Stimulated activated CD8-positive, alpha-beta memory T cell treated with anti-CD3 and anti-CD28 coated beads, Interleukin-15, amount 100 ng/mL, for 4 hours (primary cell): ENCODE results near the gene GPR137B.
"Not testable (repeated sequence)": the region's sequence is repeated elsewhere in the genome, so short reads cannot be mapped to it uniquely, and the experiment has no call there.

Source experiments
- DNase-seq, 2 donors: peaks; one replicate each; pipeline ENCODE4 v3.0.0-alpha.2; 2020; ENCODE audit warnings: low read depth in 2 of 2

GPR137B gene

DNA sequence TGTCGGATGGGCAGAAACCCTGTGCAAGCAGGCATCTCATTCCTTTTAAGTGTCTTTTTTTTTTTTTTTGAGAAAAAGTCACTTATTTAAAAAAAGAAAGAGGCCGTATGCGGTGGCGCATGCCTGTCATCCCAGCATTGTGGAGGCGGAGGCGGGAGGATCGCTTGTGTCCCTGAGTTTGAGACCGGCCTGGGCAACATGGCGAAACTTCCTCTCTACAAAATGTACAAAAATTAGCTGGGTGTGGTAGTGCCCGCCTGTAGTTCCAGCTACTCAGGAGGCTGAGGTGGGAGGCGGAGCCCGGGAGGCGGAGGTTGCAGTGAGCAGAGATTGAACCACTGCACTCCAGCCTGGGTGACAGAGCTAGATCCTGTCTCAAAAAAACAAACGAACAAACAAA lies 1.7 kb downstream of the GPR137B start:
- no peak for DNase-seq

DNA sequence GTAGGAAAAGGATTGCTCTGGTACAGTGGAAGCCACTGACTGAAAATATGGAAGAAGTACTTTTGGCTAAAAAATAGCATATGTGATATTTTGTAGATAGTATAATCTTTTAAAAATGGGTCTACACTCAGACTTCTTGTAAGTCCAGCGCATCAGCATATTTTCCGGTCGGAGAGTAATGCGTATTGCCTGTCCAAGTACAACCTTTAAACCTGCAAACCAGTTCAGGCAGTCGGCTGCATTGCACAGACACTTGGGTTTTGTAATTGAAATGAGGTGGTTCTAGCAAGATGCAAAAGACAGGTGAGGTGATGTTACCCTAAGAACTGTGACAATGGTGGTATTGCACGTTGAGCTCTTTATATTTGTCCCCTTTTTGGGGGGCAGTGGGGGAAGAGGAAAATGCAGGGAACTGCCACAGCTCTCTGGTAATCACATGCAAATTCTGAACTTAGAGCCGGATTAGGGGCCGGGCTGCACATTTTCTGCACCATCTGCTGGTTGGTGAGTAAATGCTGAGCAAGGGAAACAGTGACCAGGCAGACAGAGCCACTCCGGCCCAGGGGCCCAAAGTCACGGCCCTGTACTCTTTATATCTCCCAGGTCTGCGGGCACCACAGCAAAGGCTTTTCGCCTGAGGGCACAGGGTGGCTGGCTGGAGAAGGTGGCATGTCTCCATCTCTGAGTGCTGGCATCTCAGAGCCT lies 2.3 kb downstream of the GPR137B start:
- DNase-seq: no peak

DNA sequence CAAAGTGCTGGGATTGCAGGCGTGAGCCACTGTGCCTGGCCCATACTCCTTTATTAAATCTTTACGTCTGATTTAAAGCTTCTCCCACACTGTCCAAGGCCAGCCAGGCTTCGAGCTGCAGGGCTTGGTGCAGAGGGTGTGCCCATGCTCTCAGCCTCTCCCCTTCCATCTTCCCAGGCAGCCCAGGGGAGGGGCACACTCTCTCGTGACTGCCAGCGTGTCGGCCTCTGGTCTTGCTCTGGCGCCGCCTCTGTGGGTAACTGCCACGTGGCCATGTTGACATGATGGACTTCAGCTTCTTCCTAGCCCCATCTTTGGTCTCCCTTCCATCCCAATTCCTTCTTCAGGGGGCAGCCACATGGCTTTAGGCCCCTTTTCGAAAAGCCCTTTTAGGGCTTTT lies 4.7 kb downstream of the GPR137B start:
- DNase-seq: no peak

DNA sequence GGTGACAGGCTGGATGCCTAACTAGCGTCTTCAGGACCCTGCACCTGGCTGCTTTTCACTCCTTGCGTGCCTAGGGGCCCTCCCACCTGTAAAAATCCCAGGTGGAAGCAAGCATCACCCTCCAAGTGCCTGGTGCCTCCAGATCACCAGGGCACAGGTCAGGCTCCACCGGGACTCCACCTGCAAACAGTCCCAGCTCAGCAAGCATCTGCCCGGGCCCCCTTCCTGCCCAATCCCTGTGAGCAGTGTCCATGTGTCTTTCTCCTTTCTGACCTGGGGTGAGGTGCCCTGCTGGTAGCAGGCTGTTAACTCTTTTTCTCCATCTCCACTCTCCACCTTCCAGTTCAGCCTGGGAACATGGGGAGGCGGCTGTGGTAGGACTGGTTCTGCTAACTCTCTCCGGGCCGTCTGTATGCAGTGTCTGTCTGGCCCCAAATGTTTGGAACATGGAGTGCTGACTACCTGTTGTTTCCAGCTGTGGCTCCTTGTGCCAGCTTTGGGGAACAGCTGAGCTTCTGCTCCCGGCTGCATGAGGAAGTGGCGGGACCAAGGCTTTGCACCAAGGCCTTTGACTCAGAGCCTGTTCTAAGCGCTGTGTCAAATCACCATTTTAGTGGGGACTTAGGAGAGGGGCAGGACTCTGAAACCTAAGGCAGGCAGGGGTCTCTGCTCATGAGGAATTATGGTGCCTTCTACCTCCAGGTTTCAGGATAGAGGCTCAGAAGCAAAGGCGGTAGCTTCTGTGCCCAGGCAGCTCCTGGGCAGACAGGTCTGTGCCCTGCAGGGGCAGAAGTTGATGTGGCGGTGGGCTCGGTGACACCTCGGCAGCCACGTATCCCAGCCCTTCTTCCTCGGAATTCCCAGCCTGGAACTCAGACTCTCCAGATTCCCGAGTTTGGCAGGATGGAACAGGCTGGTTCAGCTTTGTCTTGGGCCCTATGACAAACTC lies 5.5 kb downstream of the GPR137B start:
- no peak for DNase-seq

DNA sequence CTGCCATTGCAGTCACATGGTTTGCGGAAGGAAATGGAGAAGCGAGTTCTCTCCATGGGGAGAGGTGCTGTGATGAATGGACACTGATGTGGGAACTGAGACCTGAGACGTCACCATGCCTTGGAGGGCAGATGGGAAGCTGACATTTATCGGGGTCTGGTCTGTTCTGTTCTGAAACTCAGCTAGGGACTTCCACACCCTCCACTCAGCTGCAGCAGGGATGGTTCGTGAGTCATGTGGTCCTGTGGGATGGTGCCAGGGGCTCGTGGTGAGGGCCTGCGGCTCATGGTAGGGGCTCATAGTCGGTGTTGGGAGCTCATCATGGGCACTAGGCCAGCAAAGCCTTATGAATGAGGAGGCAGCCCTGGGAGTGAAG lies 6.1 kb downstream of the GPR137B start:
- DNase-seq: no peak

DNA sequence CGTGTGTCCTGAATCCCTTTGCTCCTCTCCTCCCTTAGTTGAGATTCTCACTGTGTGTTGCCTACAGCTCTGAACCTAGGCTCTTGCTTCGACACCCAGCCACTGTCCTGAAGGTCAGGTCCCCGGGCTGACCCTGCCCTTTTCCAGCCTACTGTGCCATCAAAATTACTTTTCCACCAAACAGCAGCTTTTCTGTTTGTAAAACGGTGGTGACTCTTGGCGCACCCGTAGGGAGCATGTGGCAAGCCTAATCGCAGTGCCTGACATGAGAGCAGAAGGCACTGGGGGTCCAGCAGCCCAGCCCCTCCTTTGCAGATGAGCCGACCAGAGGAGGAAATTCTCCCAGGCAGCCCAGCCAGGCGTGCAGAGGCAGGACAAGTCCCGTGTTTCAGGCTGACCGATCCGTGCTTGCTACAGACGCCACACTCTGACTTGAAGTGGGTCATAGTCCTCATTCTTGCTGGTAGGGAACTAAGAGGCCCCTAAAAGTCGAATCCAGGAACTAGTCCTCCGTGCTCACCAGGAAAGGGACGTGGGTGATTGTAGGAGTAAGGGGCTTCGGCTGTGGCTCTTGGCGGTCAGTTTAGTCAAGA lies 6.8 kb downstream of the GPR137B start:
- DNase-seq: no peak

DNA sequence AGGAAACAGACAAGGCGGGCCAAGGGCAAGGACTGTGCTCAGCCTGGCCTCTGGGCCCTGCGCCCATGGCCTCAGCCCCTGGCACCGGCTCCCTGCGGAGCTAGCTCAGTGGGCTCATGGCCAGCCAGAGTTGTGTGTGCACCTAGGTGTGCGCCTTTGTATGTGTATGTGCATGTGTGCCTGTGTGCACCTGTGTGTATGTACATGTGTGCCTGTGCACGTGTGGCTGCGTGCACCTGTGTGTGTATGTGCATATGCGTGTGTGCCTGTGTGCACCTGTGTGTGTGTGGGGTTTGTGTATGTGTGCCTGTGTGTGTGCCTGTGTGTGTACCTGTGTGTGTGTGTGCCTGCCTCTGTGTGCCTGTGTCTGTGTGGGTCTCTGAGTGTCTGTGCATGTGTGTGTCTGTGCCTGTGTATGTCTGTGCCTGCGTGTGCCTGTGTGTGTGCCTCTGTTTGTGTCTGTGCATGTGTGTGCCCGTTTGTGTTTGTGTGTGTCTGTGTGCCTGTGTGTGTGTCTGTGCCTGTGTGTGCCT lies 7.4 kb downstream of the GPR137B start:
- no peak for DNase-seq

DNA sequence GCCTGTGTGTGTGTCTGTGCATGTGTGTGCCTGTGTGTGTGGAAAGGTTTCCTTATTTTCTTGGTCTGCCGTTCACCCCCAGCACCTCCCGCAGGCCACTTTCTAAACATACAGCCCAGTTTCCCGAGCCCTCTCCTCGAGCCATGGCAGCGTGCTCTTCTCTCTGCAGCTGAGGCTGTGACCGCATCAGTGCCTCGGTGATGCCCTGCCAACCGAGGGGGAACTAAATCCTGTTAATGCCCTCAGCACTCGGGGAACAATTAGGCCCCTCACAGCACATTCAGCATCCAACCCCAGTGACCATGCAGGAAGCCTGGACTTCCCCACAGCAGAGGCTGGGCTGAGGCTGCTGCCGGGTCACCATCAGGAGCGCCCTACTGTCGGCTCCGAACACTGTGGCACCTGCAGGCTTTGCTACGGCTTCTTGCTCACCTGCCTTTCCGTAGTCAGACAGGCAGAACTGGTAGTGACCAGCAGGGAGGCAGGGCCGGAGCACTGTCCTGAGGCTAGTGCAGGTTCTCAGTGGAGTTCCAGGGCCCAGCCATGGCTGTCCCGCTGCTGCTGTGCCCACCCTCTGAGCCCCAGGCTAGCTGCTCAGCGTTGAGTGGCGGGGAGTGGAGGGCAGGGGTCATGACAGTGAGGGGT lies 8.1 kb downstream of the GPR137B start:
- no peak for DNase-seq

DNA sequence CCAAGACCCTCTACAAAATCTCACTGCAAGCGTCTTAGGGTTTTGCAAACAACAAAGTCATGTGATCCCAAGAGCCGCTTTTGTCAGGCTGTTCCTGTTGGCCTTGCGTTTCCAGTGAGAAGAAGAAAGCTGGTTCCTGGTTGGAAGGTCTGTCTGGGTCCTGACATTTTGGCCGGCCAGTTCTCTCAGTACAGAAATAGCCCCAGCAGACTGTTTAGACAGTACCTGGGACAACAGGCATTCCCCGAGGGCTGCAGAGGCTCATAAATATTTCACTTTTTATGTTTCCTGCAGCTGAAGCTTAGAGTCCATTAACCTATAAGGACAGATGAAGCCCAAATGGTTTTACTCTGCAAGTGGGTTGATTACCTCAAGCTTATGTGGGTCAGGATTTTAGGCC lies 8.6 kb downstream of the GPR137B start:
- DNase-seq: no peak

DNA sequence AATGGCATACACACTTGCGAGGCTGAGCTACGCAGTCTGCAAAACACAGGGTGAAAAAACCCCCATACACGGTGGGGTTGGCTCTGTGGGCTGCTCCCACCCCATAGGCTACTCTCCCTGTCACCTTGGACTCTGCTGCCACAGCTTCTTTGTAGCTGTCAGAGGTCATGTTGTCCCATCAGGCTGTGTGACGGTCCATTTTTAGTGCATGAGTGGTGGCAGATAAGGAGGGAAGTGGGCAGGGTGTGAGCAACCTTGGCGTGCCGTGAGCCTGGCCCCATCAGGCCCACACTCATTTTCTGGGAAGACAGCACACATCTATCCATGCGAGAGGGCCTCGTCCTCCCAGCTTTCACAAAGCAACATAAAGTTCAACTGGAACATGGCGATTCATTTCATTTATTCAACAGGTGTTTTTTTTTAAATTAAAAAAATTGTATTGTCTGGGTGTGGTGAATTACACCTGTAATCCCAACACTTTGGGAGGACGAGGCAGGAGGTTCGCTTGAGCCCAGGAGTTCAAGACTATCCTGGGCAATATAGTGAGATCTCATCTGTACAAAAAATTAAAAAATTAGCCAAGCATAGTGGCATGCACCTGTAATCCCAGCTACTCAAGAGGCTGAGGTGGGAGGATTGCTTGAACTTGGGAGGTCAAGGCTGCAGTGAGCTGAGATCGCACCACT lies 9.5 kb downstream of the GPR137B start:
- DNase-seq: no peak

DNA sequence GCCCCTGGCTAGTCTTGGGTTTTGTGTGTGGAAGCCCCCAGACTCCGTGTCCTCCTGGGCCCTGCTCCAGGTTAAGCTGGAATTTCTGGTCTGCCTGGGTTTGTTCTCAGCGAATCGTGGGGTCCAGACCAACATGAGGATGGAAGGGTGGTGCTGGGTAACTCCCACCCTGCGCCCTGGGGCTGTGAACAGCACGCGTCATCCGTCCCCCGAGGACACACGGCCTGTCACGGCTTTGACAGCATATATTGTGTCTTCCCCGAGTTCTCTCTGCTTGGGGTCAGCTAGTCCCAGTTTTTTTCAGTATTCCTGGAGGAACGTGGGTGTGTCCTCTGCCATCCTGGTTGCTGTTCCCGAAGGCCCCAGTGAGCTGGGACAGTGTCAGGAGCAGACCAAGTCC lies 11.8 kb downstream of the GPR137B start:
- no peak for DNase-seq

DNA sequence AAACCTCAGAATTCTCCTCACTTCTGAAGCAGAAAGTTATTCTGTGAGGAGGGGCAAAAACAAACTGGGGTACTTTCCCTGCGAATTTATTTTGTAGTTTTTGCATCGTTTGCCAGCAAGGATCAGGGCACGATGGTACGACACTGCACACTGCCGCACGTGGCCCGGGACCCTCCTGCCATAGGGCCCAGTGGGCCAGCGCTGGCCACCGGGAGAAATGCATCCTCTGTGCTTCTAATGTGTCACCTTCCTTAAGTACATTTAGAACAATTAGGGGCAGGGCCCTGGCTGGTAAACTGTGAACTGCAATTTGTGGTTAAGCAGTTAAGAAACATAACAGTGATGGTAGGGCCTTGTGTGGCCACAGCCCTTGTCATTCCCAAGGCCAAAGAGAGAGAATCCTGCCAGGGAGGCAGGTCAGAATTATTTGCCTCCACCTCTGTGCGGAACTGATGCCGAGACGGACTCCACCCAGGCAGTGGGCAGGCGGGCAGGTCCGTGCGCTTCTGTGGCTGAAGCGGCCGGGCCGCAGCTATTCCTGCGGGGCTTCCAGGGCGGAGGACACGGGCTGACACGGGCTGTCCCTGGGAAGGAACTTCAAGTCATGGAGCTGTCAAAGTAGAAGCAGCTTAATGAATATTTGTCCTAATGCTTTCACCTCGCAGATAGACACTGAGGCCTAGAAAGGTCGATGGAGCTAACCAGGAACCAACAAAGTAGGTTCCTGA lies 12.5 kb downstream of the GPR137B start:
- DNase-seq: no peak

DNA sequence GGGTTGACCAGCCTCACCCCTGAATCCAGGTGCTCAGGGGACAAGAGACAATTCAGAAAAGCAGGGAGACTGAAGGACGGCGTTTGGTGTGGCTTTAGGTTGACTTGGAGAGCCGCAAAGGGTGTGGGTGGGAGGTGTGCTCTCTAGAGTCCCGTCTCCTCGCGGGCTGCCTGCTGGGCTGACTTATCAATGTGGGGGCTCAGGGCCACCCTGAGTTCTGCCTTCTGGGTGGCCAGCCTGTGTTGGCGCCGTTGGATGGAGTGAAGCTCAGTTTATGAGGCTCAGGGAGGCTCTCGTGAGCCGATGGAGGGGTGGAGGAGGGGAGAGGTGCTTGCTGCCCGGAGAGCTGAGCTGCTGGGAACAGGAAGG lies 13.0 kb downstream of the GPR137B start:
- DNase-seq: no peak

DNA sequence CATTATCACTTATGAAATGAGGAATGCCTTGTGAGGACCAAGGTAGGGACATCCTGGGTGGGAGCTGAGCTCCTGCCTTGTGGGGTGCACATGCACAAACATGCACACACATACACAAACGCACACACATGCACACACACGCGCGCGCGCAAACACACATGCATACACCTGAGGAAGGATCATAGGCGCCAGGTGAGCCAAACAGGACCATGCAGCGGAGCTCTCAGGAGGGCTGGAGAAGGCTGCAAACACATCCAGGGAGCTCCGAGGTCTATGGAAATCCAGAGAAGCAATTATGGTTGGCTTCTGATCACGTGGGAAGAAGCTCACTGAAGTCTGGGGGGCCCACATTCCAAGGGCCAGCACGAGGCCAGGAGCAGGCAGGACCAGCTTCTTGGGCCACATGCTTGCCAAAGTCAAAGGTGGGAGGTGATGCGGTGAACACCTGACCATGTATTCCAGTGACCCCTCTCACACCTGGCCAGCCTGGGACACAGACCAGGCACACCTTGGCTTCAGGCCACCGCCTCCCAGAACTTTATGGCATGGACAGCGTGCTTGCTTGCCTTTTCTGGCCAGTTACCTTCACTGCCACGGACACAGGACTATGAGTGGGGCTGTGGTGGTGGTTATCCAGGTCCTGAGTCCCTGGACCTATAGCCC lies 13.6 kb downstream of the GPR137B start:
- no peak for DNase-seq

DNA sequence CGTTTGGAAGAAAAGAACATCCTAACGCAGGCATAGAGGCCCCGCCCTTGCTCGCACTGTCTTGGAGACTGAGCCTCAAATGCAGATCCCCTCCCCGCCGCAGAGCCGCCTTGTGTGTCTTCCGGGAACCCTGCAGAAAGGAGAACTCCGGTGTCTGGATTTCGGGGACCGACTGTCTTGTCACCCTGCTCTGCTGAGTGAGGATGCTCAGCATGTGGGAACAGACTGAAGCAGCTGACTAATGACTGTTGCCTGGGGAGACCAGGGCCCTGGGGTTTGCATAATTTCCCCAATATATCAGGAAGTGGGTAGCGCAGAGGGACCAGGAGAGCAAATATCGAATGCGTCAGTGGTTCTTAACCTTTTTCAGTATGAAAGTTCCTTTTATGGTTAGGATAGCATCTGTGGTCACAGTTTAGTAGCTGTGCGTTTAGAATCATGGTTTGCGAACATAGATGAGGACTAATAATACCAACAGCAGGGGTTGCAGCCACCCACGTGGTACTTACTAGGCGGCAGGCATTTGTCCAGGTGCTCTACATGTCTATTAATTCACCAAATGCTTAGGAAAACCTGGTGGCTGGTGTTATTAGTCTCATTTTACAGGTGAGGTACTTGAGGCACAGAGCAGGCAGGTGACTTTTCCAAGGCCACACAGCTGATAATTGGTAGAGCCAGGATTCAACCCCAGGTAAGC lies 14.3 kb downstream of the GPR137B start:
- DNase-seq: peak in 1 of 2 donors; percentile 18

DNA sequence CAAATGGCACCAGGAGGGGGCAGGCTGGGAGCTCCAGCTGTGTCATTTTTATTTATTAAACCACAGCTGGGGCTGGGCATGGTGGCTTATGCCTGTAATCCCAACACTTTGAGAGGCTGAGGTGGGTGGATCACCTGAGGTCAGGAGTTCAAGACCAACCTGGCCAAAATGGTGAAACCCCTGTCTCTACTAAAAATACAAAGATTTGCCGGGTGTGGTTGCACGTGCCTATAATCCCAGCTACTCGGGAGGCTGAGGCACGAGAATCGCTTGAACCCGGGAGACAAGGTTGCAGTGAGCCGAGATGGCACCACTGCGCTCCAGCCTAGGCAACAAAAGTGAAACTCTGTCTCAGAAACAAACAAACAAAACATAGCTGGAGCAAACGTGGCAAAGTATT lies 15.7 kb downstream of the GPR137B start:
- not testable (repeated sequence) for DNase-seq

DNA sequence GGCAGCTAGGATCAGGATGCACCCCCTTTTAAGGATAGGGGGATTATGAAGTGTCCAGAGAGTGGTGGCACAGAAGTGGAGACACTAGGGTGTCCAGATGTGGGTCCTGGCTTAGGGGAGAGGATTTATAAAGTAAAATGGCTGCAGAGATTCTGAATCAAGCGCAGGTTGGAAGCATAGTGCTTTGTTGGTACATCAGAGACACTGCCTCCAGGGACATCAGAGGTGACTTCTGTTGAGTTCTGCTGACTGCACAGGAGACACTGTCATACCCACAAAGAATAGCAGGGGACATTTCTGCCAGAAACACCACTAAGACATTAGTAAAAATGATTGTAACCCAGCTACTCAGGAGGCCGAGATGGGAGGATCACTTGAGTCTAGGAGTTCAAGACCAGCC lies 16.4 kb downstream of the GPR137B start:
- no peak for DNase-seq

DNA sequence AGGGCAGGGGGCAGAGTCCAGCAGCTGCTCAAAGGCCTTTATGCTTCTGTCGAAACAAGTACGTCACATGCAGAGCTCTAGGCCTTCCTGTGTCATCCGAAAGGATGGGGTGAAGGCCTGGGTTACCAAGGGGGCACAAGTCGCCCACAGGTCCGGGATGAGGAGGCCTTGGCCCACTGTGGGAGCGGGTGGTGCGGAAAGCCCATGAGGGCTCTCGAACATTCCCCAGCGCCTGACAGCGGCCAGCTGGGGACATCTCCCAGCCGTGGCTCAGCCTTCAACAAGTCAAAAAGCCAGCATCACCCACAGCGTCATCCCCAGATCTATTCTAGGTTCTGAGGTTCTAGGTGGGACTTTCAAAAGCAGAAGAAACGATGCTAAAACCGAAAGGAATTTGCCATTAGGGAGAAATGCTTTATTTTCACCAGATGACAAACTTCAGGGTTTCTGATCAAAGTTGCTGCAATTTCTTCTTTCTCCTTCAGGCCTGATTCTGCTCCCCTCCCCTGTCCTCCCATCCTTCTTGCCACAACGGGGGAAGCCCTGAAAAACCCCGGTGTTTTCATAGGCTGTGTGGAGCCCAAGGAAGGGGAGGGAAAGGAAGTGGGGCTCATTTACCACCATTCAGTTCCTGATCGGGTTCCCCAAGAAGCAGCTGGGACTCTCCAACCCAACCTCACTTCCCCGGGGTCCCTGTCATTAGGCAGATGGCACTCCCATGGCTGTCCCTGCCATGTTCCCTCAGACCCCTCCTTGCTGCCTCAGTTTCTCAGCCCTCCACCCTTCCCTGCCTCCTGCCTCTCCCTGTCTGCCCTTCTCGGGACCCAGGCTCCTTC lies 17.6 kb downstream of the GPR137B start:
- no peak for DNase-seq
